SW 1271 (cell line): ENCODE data around the gene ABLIM1.
A peak's percentile ranks its signal among the peaks of the same experiment; 100 is the strongest.

Source experiments
- DNase-seq, 2 experiments: peaks; one replicate each; lab custom pipeline; 2025; lab: John Stamatoyannopoulos, UW

The ABLIM1 gene

DNA sequence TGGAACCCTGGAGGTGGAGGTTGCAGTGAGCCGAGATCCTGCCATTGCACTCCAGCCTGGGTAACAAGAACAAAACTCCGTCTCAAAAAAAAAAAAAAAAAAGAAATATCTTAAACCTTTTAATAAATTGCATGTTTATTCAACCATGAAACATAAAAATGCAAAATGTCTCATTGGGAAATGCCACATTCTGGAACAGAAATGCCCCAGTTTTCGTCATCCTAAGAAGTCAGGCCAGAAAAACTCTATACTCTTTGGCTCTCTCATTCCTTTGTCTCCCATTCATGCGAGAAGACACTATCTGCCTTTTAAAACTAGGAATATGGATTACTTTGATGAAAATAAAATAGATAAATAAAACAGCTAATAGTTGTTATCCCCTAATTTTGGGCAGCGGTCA, 21.5 kb upstream of the ABLIM1 start:
- no peak for DNase-seq

DNA sequence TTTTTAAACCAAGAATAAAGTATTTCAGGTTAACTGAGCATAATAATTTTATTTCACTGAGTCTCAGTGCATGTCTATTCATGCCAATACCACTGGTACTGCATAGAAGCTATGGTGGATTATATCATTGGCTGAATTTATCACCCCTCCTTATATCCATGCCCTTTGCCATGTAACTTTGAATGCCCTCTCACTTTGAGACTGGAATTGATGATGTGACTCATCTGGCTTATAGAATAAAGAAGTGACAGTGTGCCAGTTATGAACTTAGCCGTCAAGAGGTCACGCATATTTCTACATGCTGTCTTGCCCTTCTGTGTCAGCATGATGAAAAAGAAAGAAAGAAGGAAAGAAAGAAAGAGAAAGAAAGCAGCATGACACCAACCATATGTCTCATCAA, 20.7 kb upstream of the ABLIM1 start:
- DNase-seq, result no peak

DNA sequence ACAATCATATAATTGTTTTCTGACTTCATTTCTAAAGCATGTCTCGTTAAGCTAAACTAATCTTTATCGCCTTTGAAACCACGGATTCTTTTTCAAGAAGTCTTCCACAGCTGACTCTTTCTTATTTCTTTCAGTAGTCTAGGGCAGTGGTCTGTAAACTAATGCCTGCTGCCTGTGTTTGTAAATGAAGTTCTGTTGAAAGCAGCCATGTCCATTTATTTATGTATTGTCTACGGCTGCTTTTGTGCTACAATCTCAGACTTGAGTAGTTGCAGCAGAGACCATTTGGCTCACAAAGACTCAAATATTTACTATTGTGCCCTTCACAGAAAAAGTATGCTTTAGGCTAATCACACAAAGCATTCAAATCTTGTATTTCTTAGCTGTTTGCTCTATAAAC, 20.3 kb upstream of the ABLIM1 start:
- no peak for DNase-seq

DNA sequence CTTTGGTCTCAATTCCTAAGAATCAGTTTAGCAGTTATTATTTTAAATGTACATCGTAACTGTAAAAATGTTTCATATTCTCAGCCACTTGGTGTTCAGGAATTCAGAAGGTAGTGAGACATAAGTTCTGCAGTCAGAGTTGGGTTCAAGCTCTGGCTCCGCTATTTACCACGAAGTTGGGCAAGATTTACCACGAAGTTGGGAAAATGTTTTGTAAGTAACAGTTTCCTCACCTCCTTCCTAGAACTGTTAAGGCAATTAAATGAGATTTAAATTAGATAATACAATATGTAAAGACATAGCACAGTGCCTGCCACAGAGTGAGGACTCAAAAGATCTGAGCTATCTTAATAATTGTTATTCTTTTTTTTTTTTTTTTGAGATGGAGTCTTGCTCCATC, 16.3 kb upstream of the ABLIM1 start:
- no peak for DNase-seq

GRCh38 chr10:114669648-114670047, 11.6 kb upstream of the ABLIM1 start:
- no peak for DNase-seq

GRCh38 chr10:114668375-114669080, 10.5 kb upstream of the ABLIM1 start:
- no peak for DNase-seq

DNA sequence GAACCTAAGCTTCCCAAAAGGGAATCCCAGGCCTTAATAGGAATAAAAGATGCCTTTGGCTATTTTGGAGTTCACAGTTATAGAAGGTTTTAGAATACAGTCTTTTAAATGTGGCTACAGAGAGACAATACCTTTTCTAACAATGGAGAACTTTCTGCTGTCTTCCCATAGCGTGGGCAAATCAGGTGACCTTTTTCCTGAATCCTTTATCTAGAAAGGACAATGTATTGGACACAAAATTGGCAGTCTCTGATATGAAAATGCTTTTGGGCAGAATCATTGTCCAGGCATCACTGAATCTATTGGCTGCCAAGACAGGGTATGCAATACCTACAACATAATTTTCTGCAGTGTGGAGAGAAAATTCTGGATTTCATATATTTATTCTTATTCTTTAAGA, 7.8 kb upstream of the ABLIM1 start:
- no peak for DNase-seq

DNA sequence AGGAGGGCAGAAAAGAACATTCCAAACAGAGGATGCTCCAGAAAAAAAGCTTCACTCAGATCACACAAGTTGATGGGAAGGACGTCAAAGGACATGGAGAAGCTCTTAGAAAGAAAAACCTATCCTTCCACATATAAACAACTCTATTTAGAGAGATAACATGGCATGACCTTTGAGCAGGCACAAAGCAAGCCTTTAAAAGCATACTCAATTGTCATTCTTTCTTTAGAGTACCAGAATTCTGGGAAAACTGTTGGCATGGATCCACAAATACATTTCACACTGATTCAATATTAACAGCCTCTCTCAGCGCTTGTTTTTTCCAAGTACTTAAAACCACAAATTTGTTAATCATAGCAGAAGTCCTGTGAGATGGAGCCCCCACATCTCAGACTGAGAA, 7.3 kb upstream of the ABLIM1 start:
- no peak for DNase-seq

GRCh38 chr10:114664127-114664526, 6.1 kb upstream of the ABLIM1 start:
- DNase-seq, result no peak

- DNase-seq, result no peak
Measured at GRCh38 chr10:114663626-114664025, 5.6 kb upstream of the ABLIM1 start.

- no peak for DNase-seq
Measured at GRCh38 chr10:114662646-114663217, 4.7 kb upstream of the ABLIM1 start.

DNA sequence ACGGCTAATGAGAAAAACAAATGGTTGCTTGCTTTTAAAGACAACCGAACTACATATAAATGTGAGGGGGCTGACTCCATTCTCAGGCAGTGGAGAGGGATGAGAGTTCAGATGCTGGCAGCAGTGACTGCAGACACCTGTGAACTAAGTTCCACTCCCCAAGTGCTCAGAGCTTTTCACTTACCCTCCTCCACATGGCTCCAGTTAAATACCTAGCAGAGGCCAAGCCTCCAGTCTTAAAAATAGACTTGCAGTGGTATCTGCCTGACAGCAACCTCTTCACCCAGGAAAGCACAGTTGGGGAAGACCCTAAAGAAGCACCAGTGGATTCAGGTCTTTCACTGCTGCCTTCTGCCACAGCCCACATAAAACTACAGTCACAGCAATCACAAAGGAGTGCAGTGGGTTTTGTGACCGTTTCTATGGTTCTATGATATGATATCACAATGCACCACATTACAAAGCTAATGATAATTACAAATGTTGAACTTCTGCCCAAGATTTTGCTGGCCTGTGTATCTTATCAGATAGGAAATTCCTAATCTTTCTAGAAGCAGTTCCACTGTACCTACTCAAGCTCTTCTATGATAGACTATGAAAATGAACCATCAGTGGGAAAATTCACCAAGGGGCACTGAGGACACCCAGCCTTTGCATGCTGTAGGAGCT, 3.3 kb upstream of the ABLIM1 start:
- no peak for DNase-seq

- no peak for DNase-seq
Measured at GRCh38 chr10:114655671-114656070, 2.4 kb downstream of the ABLIM1 start.

- no peak for DNase-seq
Measured at GRCh38 chr10:114654822-114655575, 3.1 kb downstream of the ABLIM1 start.

GRCh38 chr10:114653926-114654325, 4.1 kb downstream of the ABLIM1 start:
- no peak for DNase-seq

GRCh38 chr10:114652402-114653368, 5.4 kb downstream of the ABLIM1 start:
- no peak for DNase-seq

DNA sequence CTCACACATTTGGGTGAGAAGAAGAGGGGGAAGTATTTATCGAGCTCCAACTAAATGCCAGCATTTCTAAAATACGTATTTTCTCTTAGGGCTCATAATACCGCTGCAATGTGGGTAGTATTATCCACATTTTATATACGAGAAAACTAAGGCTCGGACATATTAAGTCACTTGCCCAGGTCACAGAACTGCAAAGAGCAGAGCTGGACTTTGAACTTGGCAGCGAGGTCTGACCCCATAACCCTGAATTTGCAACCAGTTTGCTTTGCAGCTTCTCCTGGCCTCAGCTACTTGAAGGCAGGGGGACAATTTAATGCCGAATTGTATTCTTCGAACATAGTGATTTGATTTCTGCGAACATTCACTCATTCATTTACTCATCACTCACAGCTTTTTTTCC, 7.2 kb downstream of the ABLIM1 start:
- no peak for DNase-seq

GRCh38 chr10:114650266-114650665, 7.8 kb downstream of the ABLIM1 start:
- no peak for DNase-seq

GRCh38 chr10:114649217-114649903, 8.7 kb downstream of the ABLIM1 start:
- DNase-seq, result no peak

DNA sequence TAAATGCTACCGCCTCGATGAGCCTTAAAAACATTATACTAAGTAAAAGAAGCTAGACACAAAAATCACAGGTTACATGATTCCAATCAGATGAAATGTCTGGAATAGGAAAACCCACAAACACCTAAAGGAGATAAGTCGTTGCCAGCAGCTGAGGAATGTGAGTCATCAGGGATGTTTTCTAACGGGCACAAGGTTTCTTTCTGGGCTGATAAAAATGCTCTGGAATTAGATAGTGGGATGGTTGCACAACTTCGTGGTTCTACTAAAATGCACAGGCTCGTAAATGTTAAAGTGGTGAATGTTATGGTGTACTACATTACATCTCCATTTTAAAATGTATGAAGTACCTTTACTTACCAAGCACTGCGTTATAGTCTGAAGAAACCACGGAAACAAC, 9.7 kb downstream of the ABLIM1 start:
- peak in 1 of 2 experiments; percentile 58 for DNase-seq

DNA sequence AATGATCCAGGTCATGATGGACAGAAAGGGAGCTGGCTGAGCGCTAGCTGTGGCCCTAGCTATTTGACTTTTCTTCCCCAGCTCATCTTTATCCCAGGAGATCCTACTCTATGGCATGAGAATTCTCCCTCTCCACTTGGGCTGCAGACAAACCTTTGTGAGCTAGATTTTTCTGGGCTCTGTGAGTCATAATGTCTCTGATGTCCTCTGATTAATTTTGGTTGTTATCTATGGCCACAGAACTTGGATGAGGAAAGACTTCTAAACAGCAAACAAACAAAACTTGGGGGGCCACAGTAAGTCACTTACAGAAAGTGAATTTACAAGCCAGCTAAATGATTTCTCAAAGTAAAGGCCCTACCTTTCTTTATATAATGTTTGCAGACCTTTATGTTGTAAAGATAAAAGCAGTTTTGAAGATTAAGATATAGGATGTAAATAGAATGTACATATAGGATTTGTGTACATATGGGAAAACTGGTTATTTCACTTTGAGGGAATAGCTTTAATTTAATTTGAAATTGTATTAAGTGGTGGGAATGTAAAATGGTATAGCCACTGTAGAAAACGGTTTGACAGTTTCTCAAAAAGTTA, 10.4 kb downstream of the ABLIM1 start:
- no peak for DNase-seq
